GM12891 (cell line): Measurements from ENCODE around the gene TCF12.

Experiments
- POLR2A ChIP-seq: IDR thresholded peaks from 2 replicates; pipeline ENCODE4 v1.6.1; 2011; ENCODE audit warnings: low read depth, low read length, control low read depth
- POLR2AphosphoS5 ChIP-seq: IDR thresholded peaks from 2 replicates; pipeline ENCODE4 v1.6.1; 2011; ENCODE audit warnings: low read depth, low read length, control low read depth
- POU2F2 ChIP-seq: IDR thresholded peaks from 2 replicates; pipeline ENCODE4 v1.6.1; 2011; ENCODE audit warnings: low read depth, mild to moderate bottlenecking, control low read depth, low read length, moderate library complexity
- SPI1 ChIP-seq: IDR thresholded peaks from 2 replicates; pipeline ENCODE4 v1.6.1; 2011; ENCODE audit warnings: low read depth, low read length, control low read depth
- TAF1 ChIP-seq: IDR thresholded peaks from 2 replicates; pipeline ENCODE4 v1.6.1; 2011; ENCODE audit warnings: low read depth, low read length, control low read depth

GRCh38 chr15:57018151-57018550, 99.7 kb downstream of the TCF12 start:
- TF ChIP-seq POLR2A: no peak
- no peak for TF ChIP-seq SPI1
- no peak for TF ChIP-seq POLR2AphosphoS5
- no peak for TF ChIP-seq TAF1
- TF ChIP-seq POU2F2: no peak
